ENCODE data around the gene CDH12.
"Not testable (repeated sequence)": the region's sequence is repeated elsewhere in the genome, so short reads cannot be mapped to it uniquely, and the experiment has no call there.

GRCh38 chr5:22156953-22157352 is 696.2 kb downstream of the CDH12 start:
- TF ChIP-seq CTCF (IDR thresholded peaks at IDR 0.05); POLR2A (IDR thresholded peaks at IDR 0.05; ENCODE audit: low read depth); EP300 (IDR thresholded peaks at IDR 0.05); POLR2AphosphoS5 (IDR thresholded peaks at IDR 0.05): not testable (repeated sequence)
